ENCODE results near the gene KNCN.

- TF ChIP-seq ATF3 (IDR thresholded peaks at IDR 0.05; ENCODE audit: borderline replicate concordance, extremely low read depth, low read depth, low read length) (no peak), REST (IDR thresholded peaks at IDR 0.05; ENCODE audit: low read depth, low read length) (no peak), HDAC6 (IDR thresholded peaks at IDR 0.05; ENCODE audit: unreplicated experiment) (no peak), KLF5 (IDR thresholded peaks at IDR 0.05; ENCODE audit: partially characterized antibody) (no peak), MXI1 (IDR thresholded peaks at IDR 0.05; ENCODE audit: low read depth, low read length) (no peak), CTCF (IDR thresholded peaks at IDR 0.05 in 2 of 3, conservative IDR thresholded peaks at IDR 0.05 in 1 of 3; ENCODE audit: control insufficient read depth in 2 of 3, extremely low read depth in 1 of 3, insufficient read depth in 1 of 3, low read depth in 3 of 3, low read length in 3 of 3) (no peak), POLR2AphosphoS5 (IDR thresholded peaks at IDR 0.05; ENCODE audit: low read length) (no peak), MAX (IDR thresholded peaks at IDR 0.05; ENCODE audit: low read depth, low read length) (no peak), PBX3 (IDR thresholded peaks at IDR 0.05; ENCODE audit: insufficient replicate concordance, low read depth, low read length) (no peak), EZH2 (IDR thresholded peaks at IDR 0.05; ENCODE audit: borderline replicate concordance, control insufficient read depth, low read depth, low read length) (no peak), CBX3 (IDR thresholded peaks at IDR 0.05; ENCODE audit: borderline replicate concordance, low read depth) (no peak), EP300 (IDR thresholded peaks at IDR 0.05; ENCODE audit: borderline replicate concordance in 1 of 2, control insufficient read depth in 1 of 2, low read depth in 2 of 2, low read length in 2 of 2) (no peak)
Observed at GRCh38 chr1:46497665-46498064, 53.8 kb downstream of the KNCN start.
